Hematopoietic multipotent progenitor cell treated with erythropoietin and hydrocortisone succinate and interleukin-3 and kit ligand, for 8 days (in vitro differentiated cells): ENCODE results near the gene MN1.
A peak's percentile ranks its signal among the peaks of the same experiment; 100 is the strongest.

Experiments
- DNase-seq: peaks from one replicate; pipeline ENCODE4 v3.0.0-alpha.2; 2015

The MN1 gene

DNA sequence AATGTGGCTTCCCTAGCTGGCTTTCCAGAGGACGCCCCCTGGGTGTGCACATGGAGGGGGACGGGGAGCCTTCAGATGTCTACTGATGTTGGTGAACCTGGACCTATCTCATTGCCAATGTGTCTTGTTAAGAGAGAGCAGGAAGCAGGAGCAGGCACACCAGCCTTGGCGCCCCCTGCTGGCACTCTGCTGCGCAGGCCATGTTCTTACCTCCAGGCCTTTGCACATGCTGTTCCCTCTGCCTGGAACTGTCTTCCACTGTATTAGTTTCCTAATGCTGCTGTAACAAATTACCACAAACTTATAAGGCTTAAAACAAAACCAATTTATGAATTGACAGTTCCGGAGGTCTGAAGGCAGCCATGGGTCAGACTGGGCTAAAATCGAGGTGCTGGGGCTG lies 23.6 kb upstream of the MN1 start:
- DNase-seq = peak; percentile 41

- no peak for DNase-seq
These were observed 21.7 kb upstream of the MN1 start for GRCh38 chr22:27823221-27823620.

DNA sequence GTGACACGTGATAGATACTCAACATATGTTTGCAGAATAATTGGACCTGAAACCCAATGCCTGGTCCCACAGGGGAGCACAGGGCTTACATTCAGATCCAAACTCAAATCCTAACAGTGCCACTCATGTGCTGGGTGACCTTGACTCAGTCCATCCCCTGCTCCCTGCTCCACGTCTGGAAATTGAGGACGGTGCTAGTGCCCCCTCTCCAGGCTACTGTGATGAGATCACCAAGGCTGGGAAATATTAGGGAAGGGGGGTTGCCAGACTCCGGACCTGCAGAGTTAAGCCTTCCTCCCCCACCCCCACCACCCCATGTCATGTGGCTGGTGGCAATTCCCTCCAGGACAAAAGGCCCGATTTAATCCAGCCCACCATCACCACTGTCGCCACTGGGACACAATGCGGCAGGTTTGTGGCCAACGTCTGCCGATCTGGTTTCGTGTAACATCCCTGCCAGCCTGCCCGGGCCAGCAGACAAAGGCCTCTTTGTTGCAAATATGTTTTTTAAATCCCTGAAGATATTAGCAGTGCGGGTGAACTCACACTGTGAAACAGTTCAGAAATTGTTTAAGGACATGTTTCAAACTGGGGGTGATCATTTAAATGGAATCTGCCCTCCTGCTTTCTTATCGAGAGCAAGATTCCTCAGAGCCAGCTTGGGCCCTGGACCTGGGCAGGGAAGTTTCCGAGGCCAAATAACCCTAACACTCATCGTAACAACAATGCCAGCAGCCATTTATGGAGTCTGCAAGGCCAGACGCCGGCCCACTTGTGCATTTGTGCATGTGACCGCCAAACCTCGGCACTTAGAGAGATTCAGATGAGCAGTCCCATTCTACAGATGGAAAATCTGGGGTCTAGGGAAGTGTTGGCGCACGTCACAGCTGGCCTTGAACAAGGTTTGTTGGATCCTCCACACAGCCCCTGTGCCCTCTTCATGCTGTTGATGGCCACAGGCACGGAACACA lies 19.6 kb upstream of the MN1 start:
- no peak for DNase-seq

GRCh38 chr22:27816552-27816951 lies 15.0 kb upstream of the MN1 start:
- no peak for DNase-seq

GRCh38 chr22:27815826-27816530 lies 14.4 kb upstream of the MN1 start:
- DNase-seq = no peak

- no peak for DNase-seq
These were observed 13.4 kb upstream of the MN1 start for GRCh38 chr22:27814993-27815392.

DNA sequence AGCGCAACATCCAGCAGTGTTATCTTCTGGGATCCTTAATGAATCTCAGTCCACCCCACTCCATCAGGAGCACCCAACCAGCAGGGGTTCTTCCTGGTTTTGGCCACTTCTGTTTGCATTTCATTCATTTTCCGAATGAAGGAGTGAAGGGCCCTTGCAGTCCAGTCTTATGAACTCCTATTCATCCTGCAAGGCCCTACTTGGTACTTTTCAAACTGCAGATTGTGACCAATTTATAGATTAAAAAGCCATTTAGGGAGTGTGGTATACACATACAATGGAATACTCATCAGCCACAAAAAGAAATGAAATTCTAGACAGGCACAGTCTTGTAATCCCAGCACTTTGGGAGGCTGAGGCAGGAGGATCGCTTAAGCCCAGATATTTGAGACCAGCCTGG lies 10.2 kb upstream of the MN1 start:
- DNase-seq = no peak

GRCh38 chr22:27810609-27811151 lies 9.1 kb upstream of the MN1 start:
- DNase-seq = no peak

DNA sequence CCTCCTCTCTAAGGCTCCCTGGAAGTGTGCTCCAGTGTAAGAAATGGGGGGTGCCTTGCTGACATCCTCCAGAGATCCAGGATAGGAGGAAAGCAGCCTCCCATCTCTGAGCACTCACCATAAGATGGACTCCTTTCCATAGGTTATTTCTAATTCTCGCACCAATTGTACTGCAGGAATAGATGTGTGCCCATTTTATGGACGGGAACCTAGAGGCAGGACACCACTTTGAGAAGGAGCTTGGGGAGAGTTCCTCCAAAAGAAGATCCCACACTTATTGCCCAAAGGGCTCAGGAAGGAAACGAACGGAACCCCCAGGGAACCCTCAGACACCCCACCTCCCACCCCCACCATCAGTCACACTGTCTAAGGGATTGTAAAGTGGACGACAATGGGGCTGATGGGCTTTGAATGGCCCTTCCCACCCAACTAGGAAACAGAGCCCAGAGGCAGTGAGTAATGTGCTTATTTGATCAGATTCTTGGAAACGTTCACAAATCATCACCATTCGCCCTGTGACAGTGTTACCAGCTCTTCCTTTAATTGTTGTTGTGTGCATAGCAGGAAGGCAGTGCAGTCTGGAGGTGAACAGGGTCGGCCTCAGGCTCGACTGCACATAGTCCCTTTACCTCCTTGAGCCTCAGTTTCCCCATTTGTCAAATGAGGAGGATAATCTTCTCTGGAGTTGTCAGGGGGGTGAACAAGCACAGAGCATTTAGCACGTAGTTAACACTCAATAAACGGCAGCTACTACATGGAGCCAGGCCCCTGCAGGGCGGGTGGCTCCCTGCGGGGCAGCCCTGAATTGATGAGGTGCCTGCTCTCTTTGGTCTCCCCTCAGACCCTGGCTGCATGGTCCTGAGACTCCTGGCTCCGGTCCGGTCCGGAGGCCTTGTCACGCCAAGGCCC lies 8.4 kb upstream of the MN1 start:
- DNase-seq = no peak

- no peak for DNase-seq
These were observed 7.7 kb upstream of the MN1 start for GRCh38 chr22:27809226-27809603.

GRCh38 chr22:27808451-27809225 lies 7.1 kb upstream of the MN1 start:
- DNase-seq = no peak

DNA sequence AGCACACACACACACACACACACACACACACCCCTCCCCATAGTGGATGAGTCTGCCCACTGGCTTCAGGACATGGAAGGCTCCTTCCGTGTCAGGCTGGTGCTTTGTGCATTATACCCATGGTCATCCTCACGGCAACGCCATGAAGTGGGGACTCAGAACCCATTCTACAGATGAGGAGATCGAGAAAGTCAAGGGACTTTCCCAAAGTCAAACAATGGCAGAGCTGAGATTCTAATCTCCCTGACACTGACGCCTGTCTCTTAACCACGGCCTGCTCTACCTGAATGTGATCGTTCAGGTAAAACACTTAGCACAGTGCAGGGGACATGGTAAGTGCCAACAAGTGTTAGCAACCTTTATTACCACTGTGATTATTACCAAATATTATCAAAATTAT lies 4.3 kb upstream of the MN1 start:
- no peak for DNase-seq

GRCh38 chr22:27804470-27805297 lies 3.1 kb upstream of the MN1 start:
- DNase-seq = peak; percentile 69

GRCh38 chr22:27803841-27804415 lies 2.4 kb upstream of the MN1 start:
- no peak for DNase-seq

GRCh38 chr22:27802346-27803073 lies 954 bp upstream of the MN1 start:
- DNase-seq = no peak

DNA sequence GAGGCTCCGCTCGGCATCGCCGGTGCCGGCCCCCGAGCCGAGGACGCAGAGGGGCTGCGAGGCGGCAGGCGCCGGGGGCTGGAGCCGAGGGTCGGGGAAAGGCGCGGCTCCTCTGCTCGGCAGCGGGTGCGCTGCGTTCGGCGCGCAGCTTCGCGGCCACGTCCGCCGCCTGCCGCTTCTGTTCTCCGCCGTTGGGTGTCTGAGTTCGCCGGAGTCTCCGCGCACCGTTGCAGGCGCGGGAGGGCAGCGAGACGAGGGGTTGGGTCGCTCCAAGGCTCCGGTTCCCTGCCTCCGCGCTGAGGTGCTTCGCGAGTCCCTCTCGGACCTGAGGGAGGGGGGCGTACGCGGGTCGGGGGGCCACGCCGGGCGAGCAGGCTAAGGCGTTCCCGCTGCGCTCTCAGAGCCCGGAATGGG lies 347 bp downstream of the MN1 start:
- no peak for DNase-seq

DNA sequence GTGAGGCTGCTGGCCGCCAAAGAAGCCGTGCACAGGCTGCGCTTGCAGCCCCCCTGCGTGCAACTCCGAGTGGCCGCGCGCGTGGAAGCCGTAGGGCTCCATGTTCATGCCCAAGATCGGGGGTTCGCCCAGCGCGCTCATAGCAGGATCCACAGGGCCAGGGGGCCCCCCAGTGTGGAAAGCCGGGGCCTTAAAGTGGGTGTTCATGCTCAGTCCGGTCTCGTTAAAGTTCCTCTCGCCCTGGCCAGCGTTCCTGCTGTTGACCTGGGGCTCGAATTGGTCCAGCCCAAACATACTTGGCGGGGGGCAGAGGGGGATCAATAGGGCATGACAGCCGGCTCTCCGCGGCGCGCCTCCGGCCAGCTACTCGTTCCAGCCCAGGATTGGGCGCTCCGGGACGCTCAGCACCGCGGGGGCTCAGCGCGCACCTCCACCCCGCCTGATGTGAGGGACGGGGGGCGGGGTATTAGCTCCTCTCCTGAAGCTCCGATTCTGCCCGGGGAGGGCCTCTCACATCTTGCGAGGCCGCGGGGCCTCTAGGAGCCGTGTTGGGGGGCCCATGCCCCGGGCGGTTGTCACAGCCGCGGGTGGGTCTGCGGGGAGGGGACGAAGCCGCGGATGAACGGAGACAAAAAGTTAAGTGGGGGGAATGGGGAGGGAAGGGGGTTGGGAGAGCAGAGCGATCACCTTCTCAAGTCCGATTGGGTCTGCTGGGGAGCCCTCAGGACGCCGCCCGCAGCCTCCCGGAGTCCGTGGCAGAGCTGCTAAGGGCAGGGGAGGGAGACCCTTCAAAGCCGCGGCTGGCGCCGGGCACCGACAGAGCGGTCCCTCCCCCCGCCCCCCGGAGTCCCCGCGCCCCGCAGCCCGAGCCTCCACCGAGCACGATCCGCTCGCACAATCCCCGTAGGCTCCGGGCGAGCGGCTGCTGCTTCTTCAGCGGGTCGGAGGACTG lies 1.0 kb downstream of the MN1 start:
- DNase-seq = no peak

DNA sequence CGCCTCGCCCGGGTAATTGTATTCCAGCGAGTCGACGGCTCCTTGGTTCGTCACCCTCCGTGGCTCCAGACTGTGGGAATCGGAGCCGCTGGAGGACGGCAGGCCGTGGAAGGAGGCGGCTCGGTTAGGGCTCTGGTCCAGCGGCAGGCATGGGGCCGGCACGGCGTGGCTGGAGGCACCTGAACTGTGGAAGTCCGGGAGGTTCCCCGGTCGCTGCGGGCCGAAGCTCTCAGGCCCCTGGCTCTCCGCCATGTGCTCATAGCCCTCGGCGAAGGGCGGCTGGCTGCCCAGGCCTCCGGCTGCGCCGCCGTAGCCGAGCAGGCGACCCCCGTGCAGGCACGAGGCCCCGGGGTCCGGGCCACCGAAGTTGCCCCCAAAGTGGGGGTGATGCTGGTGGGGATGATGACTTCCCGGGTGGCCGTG lies 1.7 kb downstream of the MN1 start:
- no peak for DNase-seq
